ENCODE results near the gene MMP24.

- TF ChIP-seq CTCF (conservative IDR thresholded peaks at IDR 0.05; ENCODE audit: low read depth in 2 of 2) (no peak), POLR2AphosphoS5 (IDR thresholded peaks at IDR 0.05; ENCODE audit: low read depth) (no peak), EZH2 (IDR thresholded peaks at IDR 0.05; ENCODE audit: low read depth, unreplicated experiment) (no peak), CREB1 (CRISPR knock-in tag; IDR thresholded peaks at IDR 0.05; ENCODE audit: low read depth) (no peak), JUNB (IDR thresholded peaks at IDR 0.05; ENCODE audit: unreplicated experiment) (no peak), EZH2phosphoT487 (IDR thresholded peaks at IDR 0.05; ENCODE audit: unreplicated experiment) (no peak), NANOG (IDR thresholded peaks at IDR 0.05; ENCODE audit: borderline replicate concordance) (no peak), ZNF114 (CRISPR knock-in tag; IDR thresholded peaks at IDR 0.05) (no peak), STAT1 (IDR thresholded peaks at IDR 0.05; ENCODE audit: unreplicated experiment) (no peak)
- TF ChIP-seq, protein P1, sequence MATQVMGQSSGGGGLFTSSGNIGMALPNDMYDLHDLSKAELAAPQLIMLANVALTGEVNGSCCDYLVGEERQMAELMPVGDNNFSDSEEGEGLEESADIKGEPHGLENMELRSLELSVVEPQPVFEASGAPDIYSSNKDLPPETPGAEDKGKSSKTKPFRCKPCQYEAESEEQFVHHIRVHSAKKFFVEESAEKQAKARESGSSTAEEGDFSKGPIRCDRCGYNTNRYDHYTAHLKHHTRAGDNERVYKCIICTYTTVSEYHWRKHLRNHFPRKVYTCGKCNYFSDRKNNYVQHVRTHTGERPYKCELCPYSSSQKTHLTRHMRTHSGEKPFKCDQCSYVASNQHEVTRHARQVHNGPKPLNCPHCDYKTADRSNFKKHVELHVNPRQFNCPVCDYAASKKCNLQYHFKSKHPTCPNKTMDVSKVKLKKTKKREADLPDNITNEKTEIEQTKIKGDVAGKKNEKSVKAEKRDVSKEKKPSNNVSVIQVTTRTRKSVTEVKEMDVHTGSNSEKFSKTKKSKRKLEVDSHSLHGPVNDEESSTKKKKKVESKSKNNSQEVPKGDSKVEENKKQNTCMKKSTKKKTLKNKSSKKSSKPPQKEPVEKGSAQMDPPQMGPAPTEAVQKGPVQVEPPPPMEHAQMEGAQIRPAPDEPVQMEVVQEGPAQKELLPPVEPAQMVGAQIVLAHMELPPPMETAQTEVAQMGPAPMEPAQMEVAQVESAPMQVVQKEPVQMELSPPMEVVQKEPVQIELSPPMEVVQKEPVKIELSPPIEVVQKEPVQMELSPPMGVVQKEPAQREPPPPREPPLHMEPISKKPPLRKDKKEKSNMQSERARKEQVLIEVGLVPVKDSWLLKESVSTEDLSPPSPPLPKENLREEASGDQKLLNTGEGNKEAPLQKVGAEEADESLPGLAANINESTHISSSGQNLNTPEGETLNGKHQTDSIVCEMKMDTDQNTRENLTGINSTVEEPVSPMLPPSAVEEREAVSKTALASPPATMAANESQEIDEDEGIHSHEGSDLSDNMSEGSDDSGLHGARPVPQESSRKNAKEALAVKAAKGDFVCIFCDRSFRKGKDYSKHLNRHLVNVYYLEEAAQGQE (IDR thresholded peaks at IDR 0.05; ENCODE audit: unreplicated experiment), result no peak
- TF ChIP-seq, protein P2, sequence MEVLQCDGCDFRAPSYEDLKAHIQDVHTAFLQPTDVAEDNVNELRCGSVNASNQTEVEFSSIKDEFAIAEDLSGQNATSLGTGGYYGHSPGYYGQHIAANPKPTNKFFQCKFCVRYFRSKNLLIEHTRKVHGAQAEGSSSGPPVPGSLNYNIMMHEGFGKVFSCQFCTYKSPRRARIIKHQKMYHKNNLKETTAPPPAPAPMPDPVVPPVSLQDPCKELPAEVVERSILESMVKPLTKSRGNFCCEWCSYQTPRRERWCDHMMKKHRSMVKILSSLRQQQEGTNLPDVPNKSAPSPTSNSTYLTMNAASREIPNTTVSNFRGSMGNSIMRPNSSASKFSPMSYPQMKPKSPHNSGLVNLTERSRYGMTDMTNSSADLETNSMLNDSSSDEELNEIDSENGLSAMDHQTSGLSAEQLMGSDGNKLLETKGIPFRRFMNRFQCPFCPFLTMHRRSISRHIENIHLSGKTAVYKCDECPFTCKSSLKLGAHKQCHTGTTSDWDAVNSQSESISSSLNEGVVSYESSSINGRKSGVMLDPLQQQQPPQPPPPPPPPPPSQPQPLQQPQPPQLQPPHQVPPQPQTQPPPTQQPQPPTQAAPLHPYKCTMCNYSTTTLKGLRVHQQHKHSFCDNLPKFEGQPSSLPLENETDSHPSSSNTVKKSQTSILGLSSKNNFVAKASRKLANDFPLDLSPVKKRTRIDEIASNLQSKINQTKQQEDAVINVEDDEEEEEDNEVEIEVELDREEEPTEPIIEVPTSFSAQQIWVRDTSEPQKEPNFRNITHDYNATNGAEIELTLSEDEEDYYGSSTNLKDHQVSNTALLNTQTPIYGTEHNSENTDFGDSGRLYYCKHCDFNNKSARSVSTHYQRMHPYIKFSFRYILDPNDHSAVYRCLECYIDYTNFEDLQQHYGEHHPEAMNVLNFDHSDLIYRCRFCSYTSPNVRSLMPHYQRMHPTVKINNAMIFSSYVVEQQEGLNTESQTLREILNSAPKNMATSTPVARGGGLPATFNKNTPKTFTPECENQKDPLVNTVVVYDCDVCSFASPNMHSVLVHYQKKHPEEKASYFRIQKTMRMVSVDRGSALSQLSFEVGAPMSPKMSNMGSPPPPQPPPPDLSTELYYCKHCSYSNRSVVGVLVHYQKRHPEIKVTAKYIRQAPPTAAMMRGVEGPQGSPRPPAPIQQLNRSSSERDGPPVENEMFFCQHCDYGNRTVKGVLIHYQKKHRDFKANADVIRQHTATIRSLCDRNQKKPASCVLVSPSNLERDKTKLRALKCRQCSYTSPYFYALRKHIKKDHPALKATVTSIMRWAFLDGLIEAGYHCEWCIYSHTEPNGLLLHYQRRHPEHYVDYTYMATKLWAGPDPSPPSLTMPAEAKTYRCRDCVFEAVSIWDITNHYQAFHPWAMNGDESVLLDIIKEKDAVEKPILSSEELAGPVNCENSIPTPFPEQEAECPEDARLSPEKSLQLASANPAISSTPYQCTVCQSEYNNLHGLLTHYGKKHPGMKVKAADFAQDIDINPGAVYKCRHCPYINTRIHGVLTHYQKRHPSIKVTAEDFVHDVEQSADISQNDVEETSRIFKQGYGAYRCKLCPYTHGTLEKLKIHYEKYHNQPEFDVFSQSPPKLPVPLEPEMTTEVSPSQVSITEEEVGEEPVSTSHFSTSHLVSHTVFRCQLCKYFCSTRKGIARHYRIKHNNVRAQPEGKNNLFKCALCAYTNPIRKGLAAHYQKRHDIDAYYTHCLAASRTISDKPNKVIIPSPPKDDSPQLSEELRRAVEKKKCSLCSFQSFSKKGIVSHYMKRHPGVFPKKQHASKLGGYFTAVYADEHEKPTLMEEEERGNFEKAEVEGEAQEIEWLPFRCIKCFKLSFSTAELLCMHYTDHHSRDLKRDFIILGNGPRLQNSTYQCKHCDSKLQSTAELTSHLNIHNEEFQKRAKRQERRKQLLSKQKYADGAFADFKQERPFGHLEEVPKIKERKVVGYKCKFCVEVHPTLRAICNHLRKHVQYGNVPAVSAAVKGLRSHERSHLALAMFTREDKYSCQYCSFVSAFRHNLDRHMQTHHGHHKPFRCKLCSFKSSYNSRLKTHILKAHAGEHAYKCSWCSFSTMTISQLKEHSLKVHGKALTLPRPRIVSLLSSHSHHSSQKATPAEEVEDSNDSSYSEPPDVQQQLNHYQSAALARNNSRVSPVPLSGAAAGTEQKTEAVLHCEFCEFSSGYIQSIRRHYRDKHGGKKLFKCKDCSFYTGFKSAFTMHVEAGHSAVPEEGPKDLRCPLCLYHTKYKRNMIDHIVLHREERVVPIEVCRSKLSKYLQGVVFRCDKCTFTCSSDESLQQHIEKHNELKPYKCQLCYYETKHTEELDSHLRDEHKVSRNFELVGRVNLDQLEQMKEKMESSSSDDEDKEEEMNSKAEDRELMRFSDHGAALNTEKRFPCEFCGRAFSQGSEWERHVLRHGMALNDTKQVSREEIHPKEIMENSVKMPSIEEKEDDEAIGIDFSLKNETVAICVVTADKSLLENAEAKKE (CRISPR knock-in tag; IDR thresholded peaks at IDR 0.05), result no peak
These were observed 78.5 kb downstream of the MMP24 start for GRCh38 chr20:35304956-35305355.

Measured in GM23338 (cell line).